T-helper 1 cell treated with Interleukin-12 subunit alpha and Interleukin-12 subunit beta and Interleukin-4 antibody, amounts not matched to agents 30 ng/mL and 1 ng/mL, for 36 hours (primary cell): ENCODE data around the gene CD46. TPM values are rescaled to one million over a fixed set of nuclear protein-coding genes. Genes with fewer than 3 reads are reported as not detected.

Experiments used
- intact Hi-C: fragments of 100-400 bp; cut with micrococcal nuclease; formaldehyde crosslinking; loops from one replicate; pipeline ENCODE4 v1.15.1; 2024
- total RNA-seq: library from RNA; stranded (reverse); gene quantifications from 2 replicates; pipeline ENCODE4 v1.2.3, GENCODE V29; 2022

The CD46 gene
- total RNA-seq, 1 donor from 2014 or later = 114 TPM

DNA sequence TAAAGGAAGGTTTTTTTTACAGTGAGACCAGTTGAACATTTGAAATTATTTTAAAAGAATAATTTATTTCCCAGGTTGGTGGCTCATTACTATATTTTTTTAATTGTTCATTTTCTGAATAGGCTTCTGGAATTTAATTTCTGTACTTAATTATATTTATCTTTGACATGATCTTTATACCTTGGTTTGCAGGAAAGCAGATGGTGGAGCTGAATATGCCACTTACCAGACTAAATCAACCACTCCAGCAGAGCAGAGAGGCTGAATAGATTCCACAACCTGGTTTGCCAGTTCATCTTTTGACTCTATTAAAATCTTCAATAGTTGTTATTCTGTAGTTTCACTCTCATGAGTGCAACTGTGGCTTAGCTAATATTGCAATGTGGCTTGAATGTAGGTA, 41.5 kb downstream of the CD46 start:
- intact Hi-C loops = no loop called here

DNA sequence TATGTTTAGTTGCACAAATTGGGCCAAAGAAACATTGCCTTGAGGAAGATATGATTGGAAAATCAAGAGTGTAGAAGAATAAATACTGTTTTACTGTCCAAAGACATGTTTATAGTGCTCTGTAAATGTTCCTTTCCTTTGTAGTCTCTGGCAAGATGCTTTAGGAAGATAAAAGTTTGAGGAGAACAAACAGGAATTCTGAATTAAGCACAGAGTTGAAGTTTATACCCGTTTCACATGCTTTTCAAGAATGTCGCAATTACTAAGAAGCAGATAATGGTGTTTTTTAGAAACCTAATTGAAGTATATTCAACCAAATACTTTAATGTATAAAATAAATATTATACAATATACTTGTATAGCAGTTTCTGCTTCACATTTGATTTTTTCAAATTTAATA, 43.0 kb downstream of the CD46 start:
- intact Hi-C loops = loop anchor here (5.0 kb wide), 1 partner anchor 153 kb away; no protein-coding TSS in a partner anchor

DNA sequence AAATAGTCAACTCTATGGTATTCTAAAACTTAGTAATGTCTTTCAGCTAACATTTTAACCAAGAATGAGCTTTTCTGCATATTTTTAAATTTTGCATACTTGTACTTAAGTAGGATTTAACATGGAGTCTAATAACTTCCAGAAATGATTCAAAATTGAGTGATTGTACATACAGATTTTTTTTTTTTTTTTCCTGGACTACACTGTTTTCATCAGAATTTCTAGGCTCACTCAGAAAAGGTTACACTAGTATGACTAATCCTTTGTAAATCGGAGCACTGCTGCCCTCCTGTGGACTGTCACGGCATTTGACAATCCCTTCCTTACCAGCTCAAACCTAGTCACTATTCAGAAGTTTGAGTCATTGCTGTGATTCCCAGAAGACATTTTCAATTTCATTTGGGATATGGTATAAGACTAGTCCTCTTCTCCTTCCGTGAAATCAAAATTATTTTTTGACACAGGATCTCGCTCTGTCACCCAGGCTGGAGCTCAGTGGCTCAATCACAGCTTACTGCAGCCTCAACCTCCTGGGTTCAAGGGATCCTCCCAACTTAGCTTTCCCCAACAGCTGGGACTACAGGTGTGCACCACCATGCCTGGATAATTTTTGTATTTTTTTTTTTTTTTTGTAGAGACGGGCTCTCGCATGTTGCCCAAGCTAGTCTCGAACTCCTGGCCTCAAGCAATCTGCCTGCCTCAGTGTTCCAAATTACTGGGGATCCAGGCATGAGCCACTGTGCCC, 45.5 kb downstream of the CD46 start:
- intact Hi-C loops = loop anchor here (1.0 to 5.0 kb wide), 7 partner anchors 27 to 219 kb away; partner anchors contain the start of gene CD46

DNA sequence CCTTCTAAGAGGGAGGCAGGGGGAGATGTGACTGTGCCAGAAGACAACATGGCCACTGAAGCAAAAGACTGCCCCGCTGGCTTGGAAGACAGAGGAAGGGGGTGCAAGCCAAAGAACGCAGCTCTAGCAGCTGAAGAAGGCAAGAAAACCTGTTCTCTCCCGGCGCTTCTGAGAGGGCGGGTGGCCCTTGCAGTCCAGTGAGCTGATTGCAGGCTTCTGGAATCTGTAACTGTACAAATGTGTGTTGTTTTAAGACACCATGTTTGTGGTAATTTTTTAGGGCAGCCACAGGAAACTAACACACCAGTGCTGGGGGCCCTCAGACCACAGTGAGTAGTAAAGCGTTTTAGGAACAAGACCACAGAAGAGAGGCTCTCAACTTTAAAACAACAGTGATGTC, 47.0 kb downstream of the CD46 start:
- intact Hi-C loops = loop anchor here (1.0 to 5.0 kb wide), 2 partner anchors 157 to 164 kb away; no protein-coding TSS in a partner anchor

DNA sequence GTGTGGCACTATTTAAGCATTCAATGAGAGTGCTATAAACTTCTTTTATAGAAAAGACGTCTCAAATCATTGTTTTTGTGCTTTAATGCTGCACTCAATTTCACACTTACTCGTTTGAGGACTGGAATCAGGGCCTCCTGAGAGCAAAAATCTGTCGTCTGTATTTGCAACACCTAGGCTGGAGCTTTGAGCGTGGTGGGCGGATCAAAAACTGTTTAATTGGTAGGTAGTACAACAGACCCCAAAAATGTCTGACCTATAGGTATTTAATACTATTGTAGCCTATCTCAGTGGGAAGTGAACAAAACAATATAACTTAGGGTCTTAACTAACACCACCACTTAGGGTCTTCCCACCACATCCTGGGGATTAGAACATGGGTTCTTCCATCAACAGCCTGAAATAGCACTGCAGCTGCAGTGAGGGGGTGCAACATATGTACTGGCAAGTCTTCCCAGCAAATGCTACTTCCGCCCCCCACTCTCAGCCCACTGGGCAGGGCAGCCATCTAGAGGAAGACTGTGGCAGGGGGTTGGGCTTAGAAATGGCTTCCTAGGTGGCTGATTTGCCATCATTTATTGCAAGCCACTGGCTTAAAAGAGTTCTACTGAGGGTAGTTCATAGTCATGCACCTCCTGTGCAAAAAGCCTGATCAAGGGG, 48.3 kb downstream of the CD46 start:
- intact Hi-C loops = loop anchor here (5.0 kb wide), 1 partner anchor 158 kb away; no protein-coding TSS in a partner anchor

DNA sequence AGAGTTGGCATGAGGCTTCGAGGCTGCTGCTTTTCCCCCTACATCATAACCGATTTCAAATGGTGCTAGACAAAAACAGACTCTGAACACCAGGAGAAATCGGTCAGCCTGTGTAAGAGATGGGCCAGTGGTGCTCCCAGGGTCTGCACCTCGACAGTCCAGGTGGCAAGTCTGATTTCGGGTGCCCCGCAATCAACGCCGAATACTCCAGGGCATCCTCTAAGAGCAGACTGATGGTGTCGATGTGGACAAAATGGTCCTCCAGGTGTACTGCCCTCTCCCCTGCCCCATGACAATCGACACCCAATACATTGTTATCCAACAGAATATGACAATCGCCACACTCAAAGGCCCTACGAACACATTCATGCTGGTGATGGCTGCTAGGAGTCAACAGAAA, 50.0 kb downstream of the CD46 start:
- intact Hi-C loops = no loop called here

DNA sequence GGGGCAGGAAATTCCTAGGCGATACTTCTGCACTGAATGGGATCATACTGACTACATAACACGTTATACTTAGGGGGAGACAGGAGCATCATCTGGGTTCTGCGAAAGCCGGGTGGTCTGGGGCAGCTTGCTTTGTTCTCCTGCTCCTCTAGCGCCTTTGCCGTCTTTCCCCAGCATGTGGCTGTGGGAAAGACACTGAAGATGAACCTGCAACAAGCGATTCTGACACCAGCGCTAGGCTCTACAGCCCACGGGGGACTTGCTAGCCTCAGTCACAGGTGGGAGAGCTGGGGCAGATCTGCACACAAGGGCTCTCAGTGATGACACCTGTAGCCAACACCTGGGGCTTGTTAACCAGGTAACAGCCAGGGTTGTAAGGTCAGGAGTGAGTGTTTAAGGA, 51.8 kb downstream of the CD46 start:
- intact Hi-C loops = no loop called here

DNA sequence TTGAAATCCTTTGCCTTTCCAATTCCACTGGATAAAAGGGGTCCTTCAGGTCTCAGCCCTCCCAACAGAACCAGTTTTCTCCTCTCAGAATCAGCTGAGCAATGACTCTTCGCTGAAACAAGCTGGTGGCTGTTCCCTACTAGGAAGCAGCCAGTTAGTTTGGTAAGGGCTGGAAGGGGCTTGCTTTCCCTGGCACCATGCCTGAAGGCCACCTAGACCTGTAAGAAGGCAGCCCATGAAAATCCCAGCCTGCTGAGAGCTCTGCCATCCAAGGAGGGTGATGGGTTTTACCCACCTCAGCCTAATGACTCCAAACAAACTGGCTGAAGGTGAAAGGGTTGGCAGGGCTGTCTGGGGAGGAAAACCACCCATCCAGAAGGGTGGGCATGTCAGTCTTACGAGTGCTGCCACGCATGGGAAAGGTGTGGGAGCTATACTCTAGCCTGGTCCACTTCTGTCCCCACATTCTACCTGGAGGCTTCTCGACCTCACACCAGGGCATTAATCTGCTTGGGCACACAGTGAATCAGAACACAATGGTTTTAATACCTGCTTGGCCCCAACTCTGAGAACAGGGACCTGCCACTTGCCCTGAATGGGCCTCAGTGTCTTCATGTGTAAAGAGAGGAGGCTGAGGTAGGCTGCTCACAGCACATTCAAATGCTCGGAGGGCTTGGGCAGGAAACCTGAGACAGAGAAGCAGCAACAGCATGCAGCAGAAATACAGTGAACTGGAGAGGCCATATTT, 53.0 kb downstream of the CD46 start:
- intact Hi-C loops = no loop called here

DNA sequence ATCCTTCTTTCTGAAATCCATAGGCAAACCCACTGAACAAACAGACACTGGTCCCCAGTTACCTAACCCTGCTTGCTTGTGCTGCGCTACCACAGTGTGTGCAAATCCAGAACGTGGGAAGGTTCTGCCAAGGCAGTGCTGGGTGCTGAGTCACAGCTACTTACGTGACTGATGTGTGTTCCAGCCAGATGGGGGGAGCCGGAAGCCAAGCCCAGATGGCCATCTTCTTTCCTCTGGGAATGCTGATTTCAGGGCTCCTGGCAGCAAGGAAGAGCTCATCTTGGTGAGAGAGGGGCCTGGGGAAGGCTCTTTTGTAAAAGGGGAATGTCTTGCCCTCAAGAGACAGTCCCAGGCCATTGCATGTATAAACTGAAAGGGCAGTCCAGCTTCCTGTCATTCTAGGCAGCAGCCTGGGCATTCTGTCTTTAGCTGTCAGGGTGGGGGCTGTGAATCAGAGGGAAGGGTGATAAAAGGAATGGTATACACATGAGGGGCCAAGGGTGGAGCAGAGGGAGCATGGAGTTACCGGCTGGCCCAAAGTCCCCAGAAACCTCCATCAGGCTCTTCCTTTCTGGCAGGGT, 54.1 kb downstream of the CD46 start:
- intact Hi-C loops = no loop called here

DNA sequence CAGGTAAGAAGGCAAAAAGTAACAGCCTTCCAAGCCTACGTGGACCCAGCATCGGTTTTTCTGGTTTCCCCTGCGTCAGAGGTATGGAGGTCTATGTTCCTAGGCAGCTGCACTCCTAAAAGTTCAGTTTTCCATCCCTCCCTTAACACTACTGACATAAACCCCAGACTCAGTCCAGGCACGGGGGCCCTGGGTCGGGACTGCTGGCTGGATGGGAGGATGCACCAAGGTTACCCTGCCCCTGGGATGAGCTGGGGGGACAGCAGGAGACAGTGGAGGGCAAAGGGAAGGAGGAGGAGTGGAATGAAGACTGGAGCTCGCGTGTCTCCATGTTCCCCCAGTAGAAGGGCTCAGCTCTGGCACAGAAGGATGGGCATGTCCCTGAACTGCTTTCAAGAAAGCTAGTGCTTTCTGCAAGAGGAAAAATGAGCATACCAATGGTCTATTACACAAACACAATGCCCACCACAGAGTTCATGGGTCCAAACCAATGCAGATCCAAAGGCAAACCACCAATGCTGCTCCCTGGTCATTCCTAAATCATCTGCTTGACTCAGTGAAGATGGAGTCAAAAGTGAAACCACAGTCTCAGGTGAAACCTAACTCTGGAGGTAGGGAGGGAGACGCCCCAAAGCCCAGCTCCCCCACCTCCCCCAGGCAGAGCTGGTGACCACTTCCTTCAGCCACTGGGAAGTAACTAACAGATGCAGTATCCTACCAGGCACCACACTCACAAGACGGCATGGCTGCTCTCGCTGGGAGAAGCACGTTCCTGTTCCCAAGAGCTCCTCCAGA, 54.9 kb downstream of the CD46 start:
- intact Hi-C loops = no loop called here

DNA sequence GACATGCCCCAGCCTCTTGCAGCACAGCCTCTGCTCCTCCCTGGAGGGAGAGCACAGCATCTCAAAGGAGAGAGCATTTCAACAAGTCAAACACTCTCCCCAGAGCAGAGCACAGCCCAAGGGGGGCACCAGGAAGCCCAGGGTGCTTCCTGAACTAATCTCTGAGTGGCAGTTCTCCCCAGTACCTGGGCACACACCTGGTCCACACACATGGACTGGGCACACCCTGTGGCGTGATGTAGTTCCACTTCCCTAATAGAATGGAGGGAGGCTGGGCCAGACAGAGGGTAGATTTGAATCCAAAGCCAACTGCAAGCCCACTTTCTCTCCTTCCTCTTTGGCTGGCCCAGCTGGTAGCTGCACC, 55.5 kb downstream of the CD46 start:
- intact Hi-C loops = no loop called here

DNA sequence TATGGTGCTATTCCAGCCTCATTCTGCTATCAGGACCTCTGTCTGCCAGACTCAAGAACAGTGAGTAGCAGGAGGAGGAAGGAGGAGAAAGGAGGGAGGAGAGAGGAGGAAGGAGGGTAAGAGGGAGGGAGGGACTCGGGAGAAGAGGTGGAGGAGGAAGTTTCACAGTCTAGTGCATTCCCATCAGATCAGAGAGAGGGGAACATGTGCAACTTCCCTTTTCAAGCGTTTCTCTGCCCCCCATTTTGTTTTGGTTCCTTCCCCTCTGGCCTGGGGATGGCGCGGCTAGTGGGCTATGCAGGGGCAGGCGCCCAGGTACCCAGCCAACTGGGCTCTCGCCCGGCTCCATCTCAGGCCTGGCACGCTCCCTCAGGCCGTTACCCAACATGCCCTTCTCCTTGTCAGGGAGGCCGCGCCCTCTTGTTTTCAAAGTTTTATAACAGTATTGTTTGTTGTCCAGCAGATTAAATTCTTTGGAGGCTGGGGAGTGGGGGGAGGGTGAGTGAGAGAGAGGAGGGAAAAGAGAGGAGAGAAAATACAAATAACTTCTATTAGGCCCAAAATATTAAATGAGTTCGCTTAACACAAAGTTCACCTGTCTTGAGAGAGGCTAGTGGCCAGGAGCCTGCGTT, 56.0 kb downstream of the CD46 start:
- intact Hi-C loops = no loop called here

DNA sequence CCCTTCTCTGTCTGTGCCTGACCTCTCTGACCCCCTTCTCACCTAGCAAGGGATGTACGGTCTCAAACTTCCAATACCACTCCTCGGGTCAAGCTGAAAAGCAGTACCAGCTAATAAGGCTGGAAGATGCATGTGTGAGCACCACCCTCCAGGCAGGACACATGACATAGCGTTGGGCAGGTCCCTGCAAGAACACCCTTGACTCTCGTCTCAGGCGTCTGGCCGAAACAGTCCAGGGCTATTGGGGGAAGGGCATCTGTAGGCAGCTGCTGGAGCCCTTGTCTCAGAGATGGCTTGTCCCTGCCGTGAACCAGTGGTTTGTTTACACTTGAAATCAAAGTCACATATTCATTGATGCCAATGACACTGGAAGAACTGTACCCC, 56.5 kb downstream of the CD46 start:
- intact Hi-C loops = no loop called here

DNA sequence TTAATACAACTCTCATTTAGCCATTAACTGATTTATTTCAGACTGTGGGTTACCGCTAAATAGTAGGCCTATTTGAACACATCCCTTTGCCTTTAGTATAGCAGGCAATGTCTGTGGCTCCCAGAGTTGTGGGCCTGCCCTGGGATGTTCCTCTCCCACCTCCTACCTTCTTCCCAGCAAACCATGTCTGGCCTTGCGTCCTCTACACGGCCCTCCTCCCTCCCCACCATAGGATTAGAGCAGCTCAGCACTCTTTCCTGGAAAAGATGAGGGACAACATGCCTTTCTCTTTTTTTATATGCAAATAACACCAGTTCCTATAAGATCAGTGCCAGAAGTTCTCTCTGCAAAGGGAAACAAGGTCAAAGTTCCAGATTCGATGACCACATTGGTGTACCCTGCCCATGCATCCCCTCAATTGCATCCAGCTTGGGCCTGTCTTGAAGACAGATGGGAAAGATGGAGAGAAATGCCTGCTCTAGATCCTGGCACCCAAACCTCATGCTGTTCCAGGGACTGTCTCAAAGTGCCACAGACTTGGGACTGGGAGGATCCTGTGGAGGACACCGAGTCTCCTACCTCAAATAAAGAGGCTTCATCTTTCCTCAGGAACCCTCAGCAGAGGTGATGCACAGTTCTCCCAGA, 57.2 kb downstream of the CD46 start:
- intact Hi-C loops = no loop called here

DNA sequence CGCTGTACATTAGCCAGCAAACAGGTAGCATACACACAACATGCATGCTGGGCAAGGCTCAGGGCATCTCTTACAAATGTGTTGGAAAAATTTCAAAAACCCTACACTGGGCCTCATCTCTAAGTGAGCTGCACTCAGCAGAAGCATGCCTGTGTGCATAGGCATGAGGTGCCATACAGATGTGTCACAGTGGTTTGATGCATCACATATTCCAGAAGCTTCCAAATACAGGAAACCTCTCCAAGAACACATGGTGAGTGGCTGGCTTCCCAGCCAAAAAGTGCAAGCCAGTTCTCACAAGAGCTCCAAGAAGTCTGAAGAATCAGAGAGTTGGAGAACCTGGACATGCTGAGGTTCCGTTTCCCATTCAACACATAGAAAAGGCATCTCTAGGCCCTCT, 58.3 kb downstream of the CD46 start:
- intact Hi-C loops = no loop called here

DNA sequence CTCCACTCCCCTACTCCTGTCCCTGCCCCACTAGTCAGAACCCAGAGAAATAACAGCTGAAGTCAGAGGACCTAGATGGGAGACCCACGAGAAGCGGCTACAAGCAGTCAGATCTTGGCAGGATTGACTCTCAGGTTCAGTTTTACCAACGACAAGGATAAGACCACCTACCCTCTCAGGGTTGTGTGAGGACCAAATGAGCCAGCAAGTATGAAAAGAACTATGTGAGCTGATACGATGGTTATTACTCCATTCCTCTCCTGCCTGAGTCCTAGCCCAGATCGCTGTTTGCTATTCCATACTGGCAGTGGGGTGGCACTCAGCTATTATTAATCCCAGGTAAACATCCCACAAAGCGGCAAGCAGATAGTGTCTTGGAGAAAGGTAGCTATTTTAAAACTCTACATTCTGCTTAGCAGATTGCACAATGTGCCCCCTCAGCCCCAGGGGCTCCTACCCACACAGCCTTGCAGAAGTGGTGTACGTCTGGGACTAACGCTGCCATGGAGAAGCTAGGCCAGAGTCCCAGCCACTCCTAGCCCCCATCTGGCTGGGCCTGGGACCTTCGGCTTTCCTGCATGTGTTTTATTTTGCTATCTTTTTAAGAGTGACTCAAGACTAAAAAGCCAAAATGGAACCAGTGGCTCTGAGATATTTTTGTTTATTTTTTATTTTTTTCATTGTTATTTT, 58.9 kb downstream of the CD46 start:
- intact Hi-C loops = no loop called here

DNA sequence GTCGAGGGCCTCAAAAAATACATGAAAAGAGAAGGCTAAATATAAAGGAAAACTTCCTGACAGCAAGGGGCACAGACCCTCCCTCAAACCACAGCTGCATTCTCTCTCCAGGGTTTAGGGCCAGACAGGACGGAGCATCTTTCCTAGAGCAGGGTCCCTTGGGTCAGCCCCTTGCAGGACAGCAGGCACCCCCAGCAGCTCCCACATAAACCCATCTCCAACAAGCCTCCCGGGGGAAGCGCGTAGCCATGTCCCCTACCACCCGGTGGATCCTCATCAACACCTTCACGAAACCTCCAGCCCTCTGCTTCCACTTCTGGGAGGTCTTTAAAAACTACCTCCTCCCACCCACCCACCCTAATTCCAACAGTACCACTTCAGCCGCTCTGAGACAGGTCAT, 59.5 kb downstream of the CD46 start:
- intact Hi-C loops = no loop called here

DNA sequence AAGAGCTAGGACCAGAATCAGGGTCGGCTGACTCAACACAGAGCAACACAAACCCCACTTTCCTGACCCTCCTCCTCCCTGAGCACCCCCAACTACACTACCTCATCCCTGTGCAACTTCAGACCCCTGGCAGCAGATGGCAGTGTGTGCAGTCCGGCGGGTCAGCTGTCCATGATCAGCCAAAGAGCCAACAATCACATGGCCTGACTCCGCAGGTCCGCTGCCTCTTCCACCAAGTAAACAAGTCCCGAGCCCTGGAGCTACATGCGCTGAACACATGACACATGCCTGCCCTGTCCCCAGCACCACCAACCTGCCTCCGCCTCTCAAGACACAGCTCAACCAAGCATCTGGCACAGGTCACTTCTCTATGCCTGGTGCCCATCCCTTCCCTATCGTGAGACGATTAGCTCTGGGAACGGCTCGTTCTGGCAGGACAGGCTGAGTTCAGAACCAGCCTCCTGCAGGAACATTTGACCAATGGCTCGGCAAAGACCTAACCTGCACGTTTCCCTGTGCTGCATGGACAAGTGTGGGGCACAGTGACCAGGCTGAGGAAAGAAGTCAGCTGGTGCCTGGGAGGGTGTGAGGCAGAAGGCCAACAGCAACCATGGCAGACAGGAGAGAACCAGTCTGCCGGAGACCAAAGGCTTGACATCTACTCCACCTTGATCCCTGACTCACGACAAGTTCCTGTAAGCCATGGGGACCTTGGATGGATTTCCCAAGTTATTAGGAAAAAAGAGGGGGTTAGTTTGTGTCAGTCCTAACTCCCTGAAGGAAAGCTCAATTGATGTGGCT, 60.3 kb downstream of the CD46 start:
- intact Hi-C loops = no loop called here
